HG03432 (cell line): ENCODE results near the gene ZCCHC8.
"Not testable (repeated sequence)": the region's sequence is repeated elsewhere in the genome, so short reads cannot be mapped to it uniquely, and the experiment has no call there.

Source experiments
- ATAC-seq: cut with Tn5 transposase; IDR thresholded peaks from one replicate; pipeline ENCODE4 v1.9.1; 2021; ENCODE audit warnings: mild to moderate bottlenecking, moderate library complexity; ENCODE audit not compliant: unreplicated experiment

ZCCHC8 gene

GRCh38 chr12:122473543-122474323 is 27.0 kb downstream of the ZCCHC8 start:
- peak; percentile 77 for ATAC-seq

GRCh38 chr12:122471324-122472226 is 29.2 kb downstream of the ZCCHC8 start:
- ATAC-seq = no peak

GRCh38 chr12:122470576-122470975 is 30.2 kb downstream of the ZCCHC8 start:
- not testable (repeated sequence) for ATAC-seq

GRCh38 chr12:122469856-122470255 is 30.9 kb downstream of the ZCCHC8 start:
- ATAC-seq = not testable (repeated sequence)

GRCh38 chr12:122467983-122468382 is 32.7 kb downstream of the ZCCHC8 start:
- no peak for ATAC-seq

- ATAC-seq = not testable (repeated sequence)
Observed at GRCh38 chr12:122464317-122465042, 36.3 kb downstream of the ZCCHC8 start.

GRCh38 chr12:122460641-122461040 is 40.1 kb downstream of the ZCCHC8 start:
- ATAC-seq = no peak

GRCh38 chr12:122460061-122460460 is 40.7 kb downstream of the ZCCHC8 start:
- no peak for ATAC-seq

GRCh38 chr12:122459211-122459610 is 41.5 kb downstream of the ZCCHC8 start:
- ATAC-seq = no peak

GRCh38 chr12:122458105-122459035 is 42.4 kb downstream of the ZCCHC8 start:
- no peak for ATAC-seq

GRCh38 chr12:122457627-122458026 is 43.1 kb downstream of the ZCCHC8 start:
- ATAC-seq = no peak

GRCh38 chr12:122454739-122455138 is 46.0 kb downstream of the ZCCHC8 start:
- no peak for ATAC-seq

GRCh38 chr12:122454250-122454721 is 46.4 kb downstream of the ZCCHC8 start:
- ATAC-seq = no peak

- ATAC-seq = no peak
Observed at GRCh38 chr12:122452701-122453285, 47.9 kb downstream of the ZCCHC8 start.

- no peak for ATAC-seq
Observed at GRCh38 chr12:122449317-122449716, 51.4 kb downstream of the ZCCHC8 start.

- not testable (repeated sequence) for ATAC-seq
Observed at GRCh38 chr12:122447825-122448224, 52.9 kb downstream of the ZCCHC8 start.

- not testable (repeated sequence) for ATAC-seq
Observed at GRCh38 chr12:122446390-122446789, 54.3 kb downstream of the ZCCHC8 start.

GRCh38 chr12:122444071-122444470 is 56.7 kb downstream of the ZCCHC8 start:
- not testable (repeated sequence) for ATAC-seq

GRCh38 chr12:122438822-122439221 is 61.9 kb downstream of the ZCCHC8 start:
- not testable (repeated sequence) for ATAC-seq
